Vagina (tissue), 2 donors: ENCODE data around the gene ADORA2B. TPM values are rescaled to one million over a fixed set of nuclear protein-coding genes. Genes with fewer than 3 reads are reported as not detected.

Experiments used
- DNase-seq, 2 donors: peaks; one replicate each; pipeline ENCODE4 v3.0.0-alpha.2; 2017; ENCODE audit errors: extremely low spot score in 2 of 2
- H3K27ac ChIP-seq: fragments of 200-600 bp; sonication (generic); one replicate; pipeline ENCODE4 v1.5.1; 2019
- H3K27me3 ChIP-seq: fragments of 200-600 bp; sonication (generic); one replicate; pipeline ENCODE4 v1.5.1; 2019
- H3K36me3 ChIP-seq, 2 donors: fragments of 200-600 bp; sonication (generic); one replicate each; pipeline ENCODE4 v1.5.1; 2017 to 2019
- H3K4me1 ChIP-seq: fragments of 200-600 bp; sonication (generic); one replicate; pipeline ENCODE4 v1.5.1; 2019
- H3K4me3 ChIP-seq, 2 donors: fragments of 200-600 bp; sonication (generic); 1 replicate in 1 of 2; 2 replicates in 1 of 2; pipeline ENCODE4 v1.5.1; 2016 to 2019
- H3K9me3 ChIP-seq: fragments of 200-600 bp; sonication (generic); one replicate; pipeline ENCODE4 v1.5.1; 2019
- CTCF ChIP-seq, 3 experiments: fragments of 450-650 bp in 2 of 3; fragments of 200-600 bp in 1 of 3; sonication (generic) in 1 of 3; IDR thresholded peaks; one replicate each; pipeline ENCODE4 v1.5.1; 2017 to 2019; ENCODE audit warnings: antibody characterized with exemption in 3 of 3, mild to moderate bottlenecking in 2 of 3, moderate library complexity in 2 of 3
- POLR2A ChIP-seq, 2 donors: fragments of 450-650 bp; IDR thresholded peaks; one replicate each; pipeline ENCODE4 v1.6.1; 2017; ENCODE audit warnings: antibody characterized with exemption in 2 of 2, mild to moderate bottlenecking in 2 of 2, moderate library complexity in 2 of 2
- POLR2AphosphoS5 ChIP-seq, 2 donors: sonication (generic); formaldehyde crosslinking; IDR thresholded peaks; one replicate each; pipeline ENCODE4 v1.9.0; 2017; ENCODE audit warnings: antibody characterized with exemption in 2 of 2, mild to moderate bottlenecking in 2 of 2, low read depth in 1 of 2; ENCODE audit not compliant: insufficient read depth in 1 of 2
- intact Hi-C: fragments of 100-400 bp; cut with DNase I; formaldehyde crosslinking; loops from one replicate; pipeline ENCODE4 v1.15.1; 2023
- total RNA-seq: library from RNA; depleted of rRNA; stranded (reverse); fragments of >200 nt; gene quantifications from one replicate; pipeline ENCODE4 v1.2.3, GENCODE V29; 2016

The ADORA2B gene
- total RNA-seq, 1 donor from 2014 or later, result 33.4 TPM

DNA sequence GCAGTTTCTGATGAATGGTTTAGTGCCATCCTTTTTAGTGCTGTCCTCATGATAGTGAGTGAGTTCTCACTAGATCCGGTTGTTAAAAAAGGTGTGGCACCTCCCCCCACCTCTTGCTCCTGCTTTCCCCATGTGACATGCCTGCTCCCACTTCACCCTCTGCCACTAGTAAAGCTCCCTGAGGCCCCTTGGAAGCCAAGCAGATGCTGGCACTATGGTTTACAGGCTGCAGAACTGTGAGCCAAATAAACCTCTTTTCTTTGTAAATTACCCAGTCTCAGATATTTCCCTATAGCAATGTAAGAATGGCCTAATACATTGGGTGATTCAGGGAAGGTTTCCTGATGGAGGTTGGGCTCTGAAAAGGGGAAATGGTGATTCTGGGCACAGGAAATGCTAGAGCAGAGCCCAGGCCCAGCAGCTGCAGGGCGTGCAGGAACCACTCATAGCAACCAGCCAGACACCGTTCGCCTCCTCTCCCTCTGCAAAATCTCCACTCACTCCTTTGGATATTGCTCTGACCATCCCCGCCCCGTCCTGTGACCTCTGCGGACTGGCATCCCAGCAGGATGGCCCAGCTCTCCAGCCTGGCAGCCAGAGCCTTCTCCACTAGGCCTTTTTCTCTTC is 2.6 kb upstream of the ADORA2B start:
- Histone ChIP-seq H3K4me3 (no peak overlapping the region), H3K27me3 (no peaks in the 10 kb centered on the region), H3K27ac (no peak overlapping the region), H3K36me3 (no peaks in the 10 kb centered on the region), H3K9me3 (no peaks in the 10 kb centered on the region), H3K4me1 (peaks cover 21% of the 10 kb centered on the region)
- intact Hi-C loops, result no loop called here
- no peak for DNase-seq
- TF ChIP-seq CTCF (IDR thresholded peaks at IDR 0.05) (no peak), POLR2AphosphoS5 (IDR thresholded peaks at IDR 0.05; ENCODE audit: insufficient read depth in 1 of 2, low read depth in 1 of 2) (no peak), POLR2A (IDR thresholded peaks at IDR 0.05) (no peak)

DNA sequence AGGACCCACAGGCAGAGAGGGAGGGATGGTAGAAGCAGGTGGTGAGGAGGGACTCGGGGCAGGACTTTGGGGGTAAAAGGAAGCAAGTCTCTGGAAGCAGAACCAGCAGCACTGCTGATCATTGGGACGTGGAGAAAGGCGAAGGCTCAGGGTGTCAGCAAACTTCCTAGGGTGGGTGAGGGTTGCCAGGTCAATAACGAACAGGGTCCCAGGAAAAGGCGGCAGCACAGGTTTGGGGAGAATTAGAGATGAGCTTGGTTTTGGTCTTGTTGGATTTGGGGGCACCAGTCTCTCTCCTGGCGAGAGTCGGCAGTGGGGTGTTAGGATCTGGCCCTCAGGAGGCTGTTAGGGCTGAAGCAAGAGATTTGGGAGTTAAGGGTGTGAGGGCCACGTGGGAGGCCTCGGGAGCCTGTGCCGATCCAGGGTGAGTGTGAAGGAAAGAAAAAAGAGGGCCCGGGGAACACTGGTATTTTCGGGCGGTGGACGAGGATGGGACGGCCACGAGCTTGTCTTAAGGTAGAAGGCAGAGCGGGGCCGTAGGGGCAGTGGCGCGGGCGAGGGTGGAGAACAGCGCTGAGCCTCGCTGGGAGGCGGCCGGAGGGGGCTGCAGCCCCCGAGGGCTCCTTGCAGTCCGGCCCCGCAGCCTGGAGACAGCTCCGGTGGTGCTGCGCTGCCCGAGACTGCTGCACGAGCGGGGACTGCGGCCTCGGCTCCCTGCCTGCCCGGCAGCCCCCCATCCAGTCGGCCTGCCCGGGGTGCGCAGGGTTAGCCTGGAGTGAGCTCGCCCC is 765 bp upstream of the ADORA2B start:
- Histone ChIP-seq H3K27ac (peak overlapping the region; percentile 68), H3K9me3 (no peaks in the 10 kb centered on the region), H3K4me1 (peaks cover 21% of the 10 kb centered on the region), H3K4me3 (peak overlapping the region; percentile 57 to 74), H3K36me3 (no peaks in the 10 kb centered on the region), H3K27me3 (no peaks in the 10 kb centered on the region)
- no peak for TF ChIP-seq POLR2AphosphoS5 (IDR thresholded peaks at IDR 0.05; ENCODE audit: insufficient read depth in 1 of 2, low read depth in 1 of 2)
- no peak for DNase-seq
- intact Hi-C loops, result no loop called here

- no peaks in the 10 kb centered on the region for H3K36me3 ChIP-seq
- TF ChIP-seq CTCF (IDR thresholded peaks at IDR 0.05) (no peak), POLR2AphosphoS5 (IDR thresholded peaks at IDR 0.05; ENCODE audit: insufficient read depth in 1 of 2, low read depth in 1 of 2) (no peak), POLR2A (IDR thresholded peaks at IDR 0.05) (no peak)
- no peaks in the 10 kb centered on the region for H3K27me3 ChIP-seq
- H3K4me3 ChIP-seq, result peak overlapping the region; percentile 57 to 74
- no peak for DNase-seq
- H3K27ac ChIP-seq, result peak overlapping the region; percentile 68
- intact Hi-C loops, result no loop called here
- no peaks in the 10 kb centered on the region for H3K9me3 ChIP-seq
- peaks cover 21% of the 10 kb centered on the region for H3K4me1 ChIP-seq
These were observed 729 bp downstream of the ADORA2B start for GRCh38 chr17:15945527-15946191.

- H3K27ac ChIP-seq, result peak overlapping the region; percentile 68
These were observed 1.7 kb downstream of the ADORA2B start for GRCh38 chr17:15946611-15947120.

More at GRCh38 chr17:15946611-15947120, 1.7 kb downstream of the ADORA2B start:
- TF ChIP-seq POLR2AphosphoS5 (IDR thresholded peaks at IDR 0.05; ENCODE audit: insufficient read depth in 1 of 2, low read depth in 1 of 2), result no peak
- no peak for TF ChIP-seq POLR2A (IDR thresholded peaks at IDR 0.05)
- TF ChIP-seq CTCF (IDR thresholded peaks at IDR 0.05), result no peak
- Histone ChIP-seq H3K36me3 (no peaks in the 10 kb centered on the region), H3K9me3 (no peaks in the 10 kb centered on the region), H3K4me1 (peaks cover 21% of the 10 kb centered on the region), H3K4me3 (peak overlapping the region in 1 of 2 donors; percentile 57), H3K27me3 (no peaks in the 10 kb centered on the region)
- no peak for DNase-seq
- intact Hi-C loops, result no loop called here
